ENCODE results near the gene TBC1D5.

GRCh38 chr3:17399586-17399985 is 342.8 kb downstream of the TBC1D5 start:
- TF ChIP-seq POLR2A (IDR thresholded peaks at IDR 0.05; ENCODE audit: low read length) (no peak), GATA1 (IDR thresholded peaks at IDR 0.05; ENCODE audit: low read depth, low read length) (no peak)
